ENCODE data around the gene ZNF598.
A peak's percentile ranks its signal among the peaks of the same experiment; 100 is the strongest.

ZNF598 gene

DNA sequence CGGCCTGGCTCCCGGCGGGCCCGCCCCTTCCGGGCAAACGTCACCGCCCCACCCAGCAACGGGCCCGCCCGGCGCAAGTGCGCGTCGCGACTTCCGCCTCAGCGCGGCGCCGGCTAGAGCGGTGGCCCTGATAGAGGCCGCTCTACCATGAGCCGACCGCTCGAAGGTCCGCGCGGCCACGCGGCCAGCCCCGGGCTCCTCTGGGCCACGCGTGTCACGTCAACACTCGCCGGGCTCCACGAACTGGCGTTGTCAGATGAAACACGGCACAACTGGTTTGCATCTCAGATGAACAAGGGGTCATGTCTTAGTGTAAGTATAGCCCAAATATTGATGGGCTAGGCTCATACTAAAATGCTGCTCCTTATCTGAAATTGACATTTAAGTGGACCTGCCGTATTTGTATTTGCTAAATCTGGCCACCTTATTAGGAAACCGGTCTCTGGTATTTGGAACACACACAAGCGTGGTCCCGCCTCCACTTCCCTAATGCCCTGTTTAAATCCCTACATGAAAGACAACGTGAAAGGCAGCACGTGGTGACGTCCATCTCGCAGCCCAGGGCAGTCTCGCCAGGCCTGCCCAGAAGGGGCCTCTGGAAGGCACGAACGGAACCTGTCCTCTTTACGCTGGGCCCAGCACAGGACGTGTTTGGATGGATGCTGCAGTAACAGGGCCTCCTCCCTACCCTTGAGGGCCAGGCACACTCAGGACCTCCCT, at the start of gene ZNF598:
Gene ZNF598, minus strand, starts transcription at position 31 of the 720 bp plus-strand sequence.
- DNase-seq (ENCODE audit: low read depth) = peak; percentile 73

- DNase-seq (ENCODE audit: low read depth) = no peak
These were observed 49.3 kb upstream of the ZNF598 start for GRCh38 chr16:2058872-2059271.

GRCh38 chr16:2058420-2058819, 48.8 kb upstream of the ZNF598 start:
- DNase-seq (ENCODE audit: low read depth) = no peak

DNA sequence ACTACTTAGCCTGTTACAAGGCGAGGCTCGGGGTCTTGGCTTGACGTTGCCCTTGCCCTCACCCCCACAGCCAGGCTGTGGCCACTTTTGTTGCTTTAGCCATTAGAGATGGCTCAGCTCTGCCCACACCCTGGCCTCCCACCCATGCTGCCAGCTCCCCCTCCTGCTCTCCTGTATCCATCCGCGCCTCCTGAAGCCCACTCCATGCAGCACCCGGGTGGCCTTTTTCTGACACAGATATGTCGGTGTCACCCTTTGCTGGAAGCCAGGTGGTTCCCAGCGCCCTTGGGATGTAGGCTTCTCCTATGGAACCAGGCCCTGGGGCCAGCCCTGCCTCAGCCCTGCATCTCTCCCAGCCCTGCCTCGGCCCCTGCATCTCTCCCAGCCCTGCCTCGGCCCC, 47.8 kb upstream of the ZNF598 start:
- DNase-seq (ENCODE audit: low read depth) = no peak

DNA sequence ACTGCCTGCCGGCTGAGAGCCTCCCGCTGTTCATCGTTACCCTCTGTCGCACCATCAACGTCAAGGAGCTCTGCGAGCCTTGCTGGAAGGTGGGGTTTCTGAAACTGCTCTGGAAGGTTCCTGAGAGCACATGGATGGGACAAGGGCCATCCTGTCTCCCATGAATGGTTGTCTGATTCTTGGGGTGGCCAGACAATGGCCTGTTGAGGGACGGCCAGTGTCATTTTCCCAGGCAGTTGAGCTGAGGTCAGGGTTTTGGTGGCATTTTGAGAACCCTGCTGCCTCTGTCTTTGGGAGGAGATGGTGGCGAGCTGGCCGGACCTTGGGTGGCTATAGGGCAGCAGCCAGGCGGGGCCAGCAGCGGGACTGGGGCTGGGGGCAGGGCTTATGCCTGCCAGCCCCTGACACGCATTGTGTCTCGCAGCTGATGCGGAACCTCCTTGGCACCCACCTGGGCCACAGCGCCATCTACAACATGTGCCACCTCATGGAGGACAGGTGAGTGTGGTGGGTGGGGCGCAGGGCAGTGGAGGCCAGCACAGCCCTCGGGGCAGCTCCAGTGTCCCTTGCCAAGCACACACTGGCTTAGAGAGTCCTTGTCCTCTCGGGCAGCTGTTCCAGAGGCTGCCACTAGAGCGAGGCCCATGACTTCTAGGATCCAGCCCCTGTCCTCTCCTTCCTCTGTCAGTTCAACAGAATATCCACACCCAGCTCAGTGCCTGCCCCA, 47.2 kb upstream of the ZNF598 start:
- DNase-seq (ENCODE audit: low read depth) = no peak

GRCh38 chr16:2056077-2056476, 46.5 kb upstream of the ZNF598 start:
- DNase-seq (ENCODE audit: low read depth) = no peak

GRCh38 chr16:2054543-2055245, 45.1 kb upstream of the ZNF598 start:
- DNase-seq (ENCODE audit: low read depth) = no peak

GRCh38 chr16:2053897-2054296, 44.3 kb upstream of the ZNF598 start:
- no peak for DNase-seq (ENCODE audit: low read depth)

GRCh38 chr16:2053211-2053610, 43.6 kb upstream of the ZNF598 start:
- no peak for DNase-seq (ENCODE audit: low read depth)

- DNase-seq (ENCODE audit: low read depth) = no peak
These were observed 38.5 kb upstream of the ZNF598 start for GRCh38 chr16:2048116-2048543.

- peak; percentile 81 for DNase-seq (ENCODE audit: low read depth)
These were observed 37.9 kb upstream of the ZNF598 start, which contains the start of the genes NTHL1 and TSC2 for GRCh38 chr16:2047330-2048115. NTHL1 (minus strand) TSS chr16:2047834; CDS start chr16:2047823, 11 bp downstream. TSC2 (plus strand) TSS chr16:2047985; CDS start chr16:2048616, 631 bp downstream.

DNA sequence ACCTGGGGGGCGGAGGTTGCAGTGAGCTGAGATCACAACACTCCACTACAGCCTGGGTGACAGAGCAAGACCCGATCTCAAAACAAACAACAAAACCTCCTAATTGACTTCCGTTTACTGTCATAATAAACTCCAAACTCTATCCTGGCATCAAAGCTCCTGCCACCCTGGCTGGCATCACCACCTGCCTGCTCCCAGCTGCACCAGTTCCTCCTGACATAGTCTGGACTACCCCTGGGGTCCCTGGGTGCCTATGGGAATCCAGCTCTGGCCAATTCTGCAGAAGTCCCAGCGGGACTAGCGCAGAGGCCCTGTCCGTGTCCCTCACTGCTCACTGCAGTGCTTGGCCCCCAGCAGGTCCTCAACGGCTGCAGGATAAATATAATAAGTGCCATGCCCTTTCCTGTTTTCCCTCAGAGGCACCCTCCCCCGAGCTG, 37.3 kb upstream of the ZNF598 start:
- no peak for DNase-seq (ENCODE audit: low read depth)

- no peak for DNase-seq (ENCODE audit: low read depth)
These were observed 36.6 kb upstream of the ZNF598 start for GRCh38 chr16:2045965-2046892.

GRCh38 chr16:2044541-2044940, 34.9 kb upstream of the ZNF598 start:
- DNase-seq (ENCODE audit: low read depth) = no peak

- DNase-seq (ENCODE audit: low read depth) = no peak
These were observed 34.2 kb upstream of the ZNF598 start for GRCh38 chr16:2043667-2044451.

GRCh38 chr16:2042986-2043666, 33.5 kb upstream of the ZNF598 start:
- no peak for DNase-seq (ENCODE audit: low read depth)

GRCh38 chr16:2042171-2042985, 32.8 kb upstream of the ZNF598 start:
- no peak for DNase-seq (ENCODE audit: low read depth)

DNA sequence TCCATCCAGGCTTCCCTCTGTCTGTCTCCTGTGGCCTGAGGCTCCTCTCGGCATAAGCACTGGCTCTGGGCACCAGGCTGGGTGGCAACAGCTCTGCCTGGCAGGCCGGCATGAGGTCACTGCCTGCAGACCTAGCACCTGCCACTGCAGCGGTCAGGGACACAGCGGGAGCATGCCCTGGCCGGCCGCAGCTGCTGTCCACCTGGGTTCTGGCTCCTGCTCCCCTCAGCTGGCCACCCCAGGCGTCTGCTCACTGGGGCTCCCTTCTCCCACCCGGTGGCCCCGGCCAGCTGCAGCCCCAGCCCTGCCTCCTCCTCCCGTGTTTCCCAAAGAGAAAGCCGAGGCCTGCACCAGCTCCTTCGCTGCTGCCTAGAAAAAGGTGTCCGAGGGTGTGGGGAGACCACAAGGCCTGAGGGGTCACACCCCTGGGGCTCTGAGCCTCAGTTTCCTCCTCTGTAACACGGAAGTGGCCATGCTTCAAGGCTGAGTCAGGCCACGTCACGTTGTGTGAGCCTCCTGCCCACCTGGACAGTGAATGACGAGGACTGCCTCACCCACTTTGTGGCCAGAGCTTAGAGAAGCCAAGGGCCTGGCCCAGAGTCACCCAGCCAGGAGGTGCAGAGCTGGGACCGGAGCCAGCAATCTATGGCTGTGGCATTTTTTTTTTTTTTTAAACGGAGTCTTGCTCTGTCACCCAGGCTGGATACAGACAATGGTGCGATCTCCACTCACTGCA, 31.3 kb upstream of the ZNF598 start:
- no peak for DNase-seq (ENCODE audit: low read depth)
